GM04503 (cell line): ENCODE measurements around the gene SEPTIN6.
"Not testable (repeated sequence)": the region's sequence is repeated elsewhere in the genome, so short reads cannot be mapped to it uniquely, and the experiment has no call there.

Experiments used
- DNase-seq: peaks from one replicate; pipeline ENCODE4 v3.0.0-alpha.2; 2012; ENCODE audit warnings: low read depth

The SEPTIN6 gene

DNA sequence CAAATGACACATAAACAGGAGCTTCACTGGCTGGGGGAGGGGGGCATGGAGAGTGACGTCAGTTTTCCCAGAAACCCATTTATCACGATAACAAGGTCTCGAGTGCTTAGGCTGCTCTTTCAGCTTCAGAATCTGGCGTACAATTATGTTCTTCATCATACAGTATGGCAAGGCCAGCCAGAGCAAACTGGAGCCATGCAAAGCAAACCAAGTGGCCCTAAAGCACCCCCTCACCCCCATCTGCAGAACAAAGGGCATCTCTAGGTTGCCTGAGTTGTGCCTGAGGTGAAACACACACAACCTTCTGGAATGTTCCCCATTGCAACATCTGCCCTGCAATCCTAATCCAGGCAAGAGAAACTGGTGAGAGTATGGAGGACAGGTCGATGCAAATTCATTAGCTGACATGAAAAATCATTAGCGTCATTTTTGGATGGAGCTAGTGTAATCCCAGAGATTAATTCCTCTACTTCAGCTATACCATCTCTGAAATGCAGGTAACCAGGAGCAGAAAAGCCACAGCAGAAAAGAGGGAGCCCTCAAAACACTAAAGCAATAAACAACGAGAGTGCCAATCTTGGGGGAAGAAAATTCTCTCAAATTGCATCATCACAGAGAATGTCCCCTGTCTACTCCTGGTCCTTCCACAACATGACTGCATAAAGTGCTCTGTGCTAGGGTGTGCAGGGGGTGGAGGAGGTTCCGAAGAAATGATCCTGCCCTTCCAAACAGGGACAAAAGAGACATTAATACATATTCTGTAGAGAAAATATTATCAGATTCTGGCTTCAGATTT, 1.8 kb downstream of the SEPTIN6 start:
- DNase-seq, result no peak

DNA sequence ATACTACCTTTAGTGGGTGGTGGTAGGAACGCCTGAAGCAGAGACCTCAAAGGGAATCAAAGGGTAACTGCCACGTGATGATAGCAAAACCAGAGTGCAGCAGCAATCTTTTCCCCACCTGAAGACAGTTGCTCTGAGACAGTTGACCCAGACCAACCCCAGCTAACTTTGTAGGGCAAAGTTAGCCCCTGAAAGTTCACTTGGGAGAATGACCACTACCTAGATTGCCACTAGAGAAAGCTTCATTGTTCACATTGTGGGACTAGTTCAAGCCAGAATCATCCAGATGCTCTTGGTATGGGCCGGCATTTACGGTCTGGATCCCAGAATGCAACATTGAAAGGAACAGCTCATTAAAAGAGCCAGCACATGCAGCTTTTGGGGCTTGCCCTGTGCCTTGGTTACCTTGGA, 4.1 kb downstream of the SEPTIN6 start:
- no peak for DNase-seq

- DNase-seq, result no peak
These were observed 5.1 kb downstream of the SEPTIN6 start for GRCh38 chrX:119687661-119688413.

GRCh38 chrX:119686087-119686691, 6.8 kb downstream of the SEPTIN6 start:
- no peak for DNase-seq

GRCh38 chrX:119685225-119686066, 7.5 kb downstream of the SEPTIN6 start:
- DNase-seq, result no peak

DNA sequence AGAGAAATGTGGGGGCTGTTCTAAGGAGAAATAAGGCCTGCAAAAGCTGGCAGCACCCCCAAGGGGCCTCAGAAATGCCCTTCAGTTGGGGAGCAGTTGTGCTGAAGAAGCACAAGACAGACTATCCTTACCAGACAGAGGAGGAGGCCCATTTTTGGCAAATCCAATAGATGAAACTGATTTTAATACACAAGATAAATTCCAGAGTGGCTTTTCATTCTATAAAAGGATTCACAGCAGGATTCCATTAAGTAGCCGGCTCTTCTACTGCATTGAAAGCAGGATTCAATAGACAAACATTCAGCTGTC, 8.1 kb downstream of the SEPTIN6 start:
- no peak for DNase-seq

DNA sequence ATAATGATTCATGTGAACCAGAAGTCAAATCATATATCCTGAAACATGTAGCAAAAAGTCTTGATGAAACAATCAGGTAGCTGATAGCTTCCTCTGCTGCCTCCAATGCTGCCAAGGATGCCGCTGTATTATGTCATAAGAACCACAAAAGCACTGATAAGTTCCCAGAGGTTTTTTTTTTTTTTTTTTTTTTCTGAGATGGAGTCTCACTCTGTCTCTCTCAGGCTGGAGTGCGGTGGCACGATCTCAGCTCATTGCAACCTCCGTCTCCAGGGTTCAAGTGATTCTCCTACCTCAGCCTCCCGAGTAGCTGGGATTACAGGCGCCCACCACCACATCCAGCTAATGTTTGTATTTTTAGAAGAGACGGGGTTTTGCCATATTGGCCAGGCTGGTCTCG, 8.7 kb downstream of the SEPTIN6 start:
- not testable (repeated sequence) for DNase-seq

DNA sequence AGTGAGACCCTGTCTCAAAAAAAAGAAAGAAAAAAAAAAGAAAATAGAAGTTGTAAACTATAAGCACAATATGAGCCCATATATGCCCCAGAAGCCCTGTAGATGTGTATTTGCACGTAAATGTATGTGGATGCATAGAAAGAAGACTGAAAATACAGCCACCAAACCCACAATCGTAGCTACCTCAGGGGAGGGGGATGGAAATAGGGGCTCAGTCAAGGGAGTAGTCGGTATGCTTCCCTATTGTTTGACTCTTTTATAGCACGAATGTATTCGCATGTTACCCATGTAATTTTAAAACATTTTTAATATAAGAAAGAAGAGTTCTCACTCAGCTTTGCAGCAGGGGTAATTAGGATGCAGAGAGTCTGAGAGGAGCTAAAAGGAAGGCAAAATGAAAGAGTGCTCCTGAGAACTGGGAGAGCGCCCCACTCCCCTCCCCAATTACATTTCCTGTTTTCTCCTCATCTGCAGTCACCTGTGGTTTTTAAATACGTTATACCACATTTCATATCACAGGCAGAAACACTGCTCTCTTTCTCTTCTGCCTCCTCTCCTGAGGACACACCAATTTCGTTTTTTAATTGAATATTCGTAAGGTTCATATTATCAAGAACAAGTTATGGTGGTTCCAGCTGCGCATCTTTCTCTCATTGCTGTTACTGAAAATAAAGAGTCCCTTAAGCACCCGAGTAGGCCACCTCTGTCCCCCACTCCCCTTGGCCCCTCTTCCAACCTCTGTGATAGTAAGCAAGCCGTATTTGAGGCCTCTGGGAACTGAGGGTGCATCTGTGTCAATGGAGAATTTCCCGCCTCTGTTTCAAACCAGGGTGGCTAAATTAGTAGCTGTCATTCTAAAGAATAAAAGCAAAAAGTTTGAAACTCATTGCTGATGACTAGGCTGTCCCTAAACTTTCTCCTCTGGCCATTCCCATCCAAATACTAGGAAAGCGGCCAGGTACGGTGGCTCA, 10.7 kb downstream of the SEPTIN6 start:
- DNase-seq, result no peak

GRCh38 chrX:119677654-119677981, 15.3 kb downstream of the SEPTIN6 start:
- DNase-seq, result no peak

DNA sequence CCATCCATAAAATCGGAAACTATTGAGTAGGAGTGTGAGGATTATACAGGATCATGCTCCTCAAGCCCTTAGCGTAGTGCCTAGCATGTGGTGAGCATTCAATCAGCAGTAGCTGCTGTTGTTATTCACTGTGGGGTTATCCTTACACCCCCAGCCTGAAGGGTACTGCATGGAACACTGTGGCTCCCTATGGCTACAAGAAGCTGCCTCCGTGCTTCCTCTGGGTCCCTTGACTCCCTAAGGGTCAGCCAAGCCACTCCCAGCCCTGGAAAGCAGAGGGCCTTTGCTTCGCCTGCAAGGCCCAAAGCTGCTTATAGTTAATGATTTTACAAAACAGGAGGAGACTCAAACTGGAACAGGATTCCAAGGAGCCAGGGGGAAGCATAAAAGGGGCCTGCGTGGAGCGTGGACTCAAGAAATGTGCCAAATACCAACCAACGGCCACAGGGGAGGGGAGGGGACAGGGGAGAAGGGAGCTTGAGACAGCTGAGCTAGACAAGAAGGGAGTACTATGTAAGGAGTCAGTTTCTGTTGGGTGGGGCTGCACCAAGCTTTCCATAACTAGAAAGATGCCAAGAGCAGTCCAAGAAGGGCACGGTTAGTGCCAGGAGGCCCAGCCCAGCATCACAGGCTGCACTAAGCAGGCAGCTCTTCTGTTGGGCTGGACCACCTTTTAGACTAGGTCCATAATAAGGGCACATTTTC, 15.9 kb downstream of the SEPTIN6 start:
- no peak for DNase-seq

DNA sequence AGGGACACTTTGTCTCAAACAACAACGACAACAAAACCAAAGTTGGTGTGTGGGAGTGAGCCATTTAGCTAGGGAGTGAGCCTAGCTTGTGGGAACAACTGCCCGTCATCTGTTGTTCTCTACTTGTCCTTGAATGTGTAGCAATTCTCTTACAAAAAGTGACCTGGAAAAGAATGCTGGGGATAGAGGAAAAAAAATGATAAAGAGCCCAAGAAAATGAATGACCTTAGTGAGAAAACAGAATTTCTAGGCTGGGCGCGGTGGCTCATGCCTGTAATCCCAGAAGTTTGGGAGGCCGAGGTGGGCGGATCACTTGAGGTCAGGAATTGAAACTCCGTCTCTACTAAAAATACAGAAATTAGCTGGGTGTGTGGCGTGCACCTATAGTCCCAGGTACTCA, 19.6 kb downstream of the SEPTIN6 start:
- DNase-seq, result no peak

DNA sequence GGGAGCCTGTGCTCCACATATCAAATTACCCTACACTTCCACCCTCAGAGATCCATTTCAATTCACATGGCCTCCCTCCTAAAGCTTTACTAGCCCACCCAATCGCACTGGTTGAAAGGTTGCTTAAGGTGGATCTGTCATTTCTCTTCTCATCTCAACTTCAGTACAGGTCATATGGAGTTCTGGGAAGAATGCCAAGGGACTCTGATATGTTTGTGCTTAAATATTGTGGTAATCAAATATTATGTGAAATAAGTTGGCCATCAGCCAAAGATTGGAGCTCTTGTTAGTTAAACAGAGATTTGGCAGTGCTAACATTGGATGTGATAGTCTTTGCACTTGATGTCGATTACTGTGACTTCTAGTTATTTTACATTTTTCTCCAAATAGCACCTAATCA, 20.5 kb downstream of the SEPTIN6 start:
- DNase-seq, result no peak

DNA sequence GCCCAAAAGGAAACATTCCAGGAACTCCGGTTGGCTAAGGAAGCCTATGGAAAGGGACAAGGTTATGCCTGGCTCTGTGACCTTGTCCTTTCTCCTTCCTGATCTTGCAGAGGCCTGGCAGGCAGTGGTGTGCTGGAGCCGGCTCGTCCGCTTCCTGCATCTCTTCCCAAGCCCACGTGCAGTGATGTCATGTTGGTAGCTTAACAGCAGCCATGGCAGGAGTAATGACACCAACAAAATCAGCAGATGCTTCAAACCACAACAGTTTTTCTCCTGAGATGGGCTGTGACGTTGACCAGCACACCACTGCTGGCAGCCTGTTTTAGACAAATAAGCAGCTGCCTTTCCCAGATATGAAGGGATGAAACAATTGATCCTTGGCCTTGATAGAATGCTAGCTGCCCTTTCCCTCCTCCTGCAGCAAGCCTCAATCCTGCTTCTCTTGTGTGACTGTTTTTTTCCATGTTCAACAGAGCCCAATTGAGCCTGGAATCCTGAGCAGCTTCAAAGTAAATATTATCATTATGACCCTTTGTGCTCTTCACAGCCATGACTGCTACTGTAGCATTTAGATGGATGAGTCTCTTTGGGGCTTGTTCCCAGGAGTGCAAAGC, 23.4 kb downstream of the SEPTIN6 start:
- DNase-seq, result no peak

- DNase-seq, result no peak
These were observed 25.7 kb downstream of the SEPTIN6 start for GRCh38 chrX:119667111-119667878.

- DNase-seq, result not testable (repeated sequence)
These were observed 28.1 kb downstream of the SEPTIN6 start for GRCh38 chrX:119664877-119665276.

GRCh38 chrX:119661486-119661885, 31.5 kb downstream of the SEPTIN6 start:
- DNase-seq, result no peak

GRCh38 chrX:119659522-119659921, 33.4 kb downstream of the SEPTIN6 start:
- no peak for DNase-seq

DNA sequence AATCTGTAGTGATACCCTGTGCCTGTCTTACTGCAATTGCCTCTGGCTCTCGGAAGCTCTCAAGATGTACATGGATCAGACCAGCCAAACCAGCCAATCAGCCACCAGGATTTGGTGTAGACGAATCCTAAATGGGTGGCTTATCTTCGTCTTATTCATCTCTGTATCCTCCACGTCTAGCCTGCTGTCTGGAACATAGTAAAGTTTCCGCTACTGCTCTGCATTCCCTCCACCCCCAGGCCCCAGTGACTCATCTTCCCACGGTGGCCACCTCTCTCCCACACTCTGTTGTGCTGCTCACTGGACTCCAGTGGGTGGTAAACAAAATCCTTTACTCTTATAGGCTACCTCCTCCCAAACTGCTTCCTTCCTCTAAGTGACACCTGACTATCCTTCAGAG, 37.8 kb downstream of the SEPTIN6 start:
- peak; percentile 11 for DNase-seq

- no peak for DNase-seq
These were observed 38.8 kb downstream of the SEPTIN6 start for GRCh38 chrX:119654112-119654531.
